K562 (cell line): ENCODE results near the gene SMG5. TPM values are rescaled to one million over a fixed set of nuclear protein-coding genes. Genes with fewer than 3 reads are reported as not detected.

ENCODE experiments used
- ARID4B ChIP-seq: sonication (generic); formaldehyde crosslinking; IDR thresholded peaks from 2 replicates; pipeline ENCODE4 v1.8.0; 2022; ENCODE audit warnings: mild to moderate bottlenecking, missing genetic modification reagents
- NEUROD1 ChIP-seq: fragments of 150-350 bp; IDR thresholded peaks from 2 replicates; pipeline ENCODE4 v1.6.1; 2014; ENCODE audit warnings: borderline replicate concordance, low read length, low read depth; ENCODE audit not compliant: partially characterized antibody
- NFYB ChIP-seq: IDR thresholded peaks from 2 replicates; pipeline ENCODE4 v1.6.1; 2011; ENCODE audit warnings: mild to moderate bottlenecking, moderate library complexity; ENCODE audit not compliant: insufficient read length; ENCODE audit errors: extremely low read depth
- RCOR1 ChIP-seq, 2 experiments: IDR thresholded peaks; 2 replicates each; pipeline ENCODE4 v1.6.1; 2012; ENCODE audit warnings: low read depth in 2 of 2, low read length in 2 of 2, borderline replicate concordance in 1 of 2, improper control_type of control experiment in 1 of 2
- ZBTB7A ChIP-seq: IDR thresholded peaks from 2 replicates; pipeline ENCODE4 v1.6.1; 2011; ENCODE audit warnings: low read depth, mild to moderate bottlenecking, low read length, moderate library complexity, borderline replicate concordance; ENCODE audit not compliant: control insufficient read depth
- polyA plus RNA-seq, 8 experiments: library from polyadenylated mRNA; depleted of rRNA in 4 of 8; stranded (reverse) in 5 of 8; unstranded in 3 of 8; fragments of >200 nt; fragmentation: Nextera tagmentation in 2 of 8; fragmentation: Illumina TruSeq in 1 of 8; extraction: Ambion mirVana in 2 of 8; extraction: Trizol in 1 of 8; gene quantifications; 2 replicates each; pipeline versions ENCODE4 v1.2.1 to v1.2.3, GENCODE V29; 2011 to 2014; ENCODE audit warnings: inconsistent platforms in 1 of 8, missing spikeins in 1 of 8
- total RNA-seq, 7 experiments: library from RNA; depleted of rRNA in 6 of 7; stranded (reverse); fragments of >200 nt in 6 of 7; fragmentation: Illumina TruSeq in 2 of 7; extraction: Trizol in 2 of 7; gene quantifications; 2 replicates each; pipeline versions ENCODE4 v1.2.1 to v1.2.3, GENCODE V29; 2011 to 2021; ENCODE audit warnings: low replicate concordance in 1 of 7
- TF ChIP-seq, protein P1 (sequence below): sonication (generic); formaldehyde crosslinking; IDR thresholded peaks from 2 replicates; pipeline ENCODE4 v1.8.0; 2023; ENCODE audit warnings: mild to moderate bottlenecking, missing genetic modification reagents
- TF ChIP-seq, protein P2 (sequence below): fragments of 250-450 bp; sonication (Bioruptor Pico); IDR thresholded peaks from 2 replicates; pipeline ENCODE4 v1.9.0; 2021; ENCODE audit warnings: mild to moderate bottlenecking, inconsistent platforms

The SMG5 gene
- total and polyA plus RNA-seq, 9 of the 15 experiments (the other 6 are each of a cell fraction or from before 2014, with no cell fraction given): 1.4 to 85.9 (median 53.0) TPM

DNA sequence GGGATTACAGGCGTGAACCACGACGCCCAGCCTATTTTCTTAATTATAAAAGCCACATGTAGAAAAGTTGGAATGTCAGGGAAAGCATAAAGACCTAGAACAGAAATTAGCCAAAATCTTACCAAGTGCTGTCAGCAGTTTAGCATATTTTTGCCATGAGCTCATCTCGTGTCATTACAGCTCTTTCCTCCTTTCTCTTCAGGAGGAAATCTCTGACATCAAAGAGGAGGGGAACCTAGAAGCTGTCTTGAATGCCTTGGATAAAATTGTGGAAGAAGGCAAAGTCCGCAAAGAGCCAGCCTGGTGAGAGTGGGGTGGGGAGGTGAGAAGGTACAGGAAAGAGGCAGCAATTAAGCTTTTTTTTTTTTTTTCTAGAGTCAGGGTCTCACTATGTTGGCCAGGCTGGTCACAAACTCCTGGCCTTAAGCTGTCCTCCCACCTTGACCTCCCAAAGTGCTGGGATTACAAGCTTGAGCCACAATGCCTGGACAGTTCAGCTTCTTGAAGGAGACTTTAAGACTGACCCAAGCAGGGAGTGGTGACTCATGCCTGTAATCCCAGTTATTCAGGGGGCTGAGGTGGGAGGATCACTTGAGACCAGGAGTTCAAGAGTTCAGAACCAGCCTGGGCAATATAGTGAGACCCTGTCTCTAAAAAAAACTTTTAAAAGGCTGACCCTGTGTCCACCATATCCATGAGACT, 49.0 kb downstream of the SMG5 start (continued):
- TF ChIP-seq NEUROD1 (no peak), ARID4B (CRISPR knock-in tag) (no peak), ZBTB7A (0 out of 2 replicates have a peak, but pooled peaks have one; percentile 30), NFYB (no peak), RCOR1 (IDR thresholded peaks at IDR 0.05; ENCODE audit: borderline replicate concordance in 1 of 2, low read depth in 2 of 2, low read length in 2 of 2) (no peak)
- TF ChIP-seq, protein P1, sequence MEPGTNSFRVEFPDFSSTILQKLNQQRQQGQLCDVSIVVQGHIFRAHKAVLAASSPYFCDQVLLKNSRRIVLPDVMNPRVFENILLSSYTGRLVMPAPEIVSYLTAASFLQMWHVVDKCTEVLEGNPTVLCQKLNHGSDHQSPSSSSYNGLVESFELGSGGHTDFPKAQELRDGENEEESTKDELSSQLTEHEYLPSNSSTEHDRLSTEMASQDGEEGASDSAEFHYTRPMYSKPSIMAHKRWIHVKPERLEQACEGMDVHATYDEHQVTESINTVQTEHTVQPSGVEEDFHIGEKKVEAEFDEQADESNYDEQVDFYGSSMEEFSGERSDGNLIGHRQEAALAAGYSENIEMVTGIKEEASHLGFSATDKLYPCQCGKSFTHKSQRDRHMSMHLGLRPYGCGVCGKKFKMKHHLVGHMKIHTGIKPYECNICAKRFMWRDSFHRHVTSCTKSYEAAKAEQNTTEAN (CRISPR knock-in tag): no peak
- TF ChIP-seq, protein P2, sequence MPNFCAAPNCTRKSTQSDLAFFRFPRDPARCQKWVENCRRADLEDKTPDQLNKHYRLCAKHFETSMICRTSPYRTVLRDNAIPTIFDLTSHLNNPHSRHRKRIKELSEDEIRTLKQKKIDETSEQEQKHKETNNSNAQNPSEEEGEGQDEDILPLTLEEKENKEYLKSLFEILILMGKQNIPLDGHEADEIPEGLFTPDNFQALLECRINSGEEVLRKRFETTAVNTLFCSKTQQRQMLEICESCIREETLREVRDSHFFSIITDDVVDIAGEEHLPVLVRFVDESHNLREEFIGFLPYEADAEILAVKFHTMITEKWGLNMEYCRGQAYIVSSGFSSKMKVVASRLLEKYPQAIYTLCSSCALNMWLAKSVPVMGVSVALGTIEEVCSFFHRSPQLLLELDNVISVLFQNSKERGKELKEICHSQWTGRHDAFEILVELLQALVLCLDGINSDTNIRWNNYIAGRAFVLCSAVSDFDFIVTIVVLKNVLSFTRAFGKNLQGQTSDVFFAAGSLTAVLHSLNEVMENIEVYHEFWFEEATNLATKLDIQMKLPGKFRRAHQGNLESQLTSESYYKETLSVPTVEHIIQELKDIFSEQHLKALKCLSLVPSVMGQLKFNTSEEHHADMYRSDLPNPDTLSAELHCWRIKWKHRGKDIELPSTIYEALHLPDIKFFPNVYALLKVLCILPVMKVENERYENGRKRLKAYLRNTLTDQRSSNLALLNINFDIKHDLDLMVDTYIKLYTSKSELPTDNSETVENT (CRISPR knock-in tag): no peak
